ENCODE data around the gene ACOT4.

DNA sequence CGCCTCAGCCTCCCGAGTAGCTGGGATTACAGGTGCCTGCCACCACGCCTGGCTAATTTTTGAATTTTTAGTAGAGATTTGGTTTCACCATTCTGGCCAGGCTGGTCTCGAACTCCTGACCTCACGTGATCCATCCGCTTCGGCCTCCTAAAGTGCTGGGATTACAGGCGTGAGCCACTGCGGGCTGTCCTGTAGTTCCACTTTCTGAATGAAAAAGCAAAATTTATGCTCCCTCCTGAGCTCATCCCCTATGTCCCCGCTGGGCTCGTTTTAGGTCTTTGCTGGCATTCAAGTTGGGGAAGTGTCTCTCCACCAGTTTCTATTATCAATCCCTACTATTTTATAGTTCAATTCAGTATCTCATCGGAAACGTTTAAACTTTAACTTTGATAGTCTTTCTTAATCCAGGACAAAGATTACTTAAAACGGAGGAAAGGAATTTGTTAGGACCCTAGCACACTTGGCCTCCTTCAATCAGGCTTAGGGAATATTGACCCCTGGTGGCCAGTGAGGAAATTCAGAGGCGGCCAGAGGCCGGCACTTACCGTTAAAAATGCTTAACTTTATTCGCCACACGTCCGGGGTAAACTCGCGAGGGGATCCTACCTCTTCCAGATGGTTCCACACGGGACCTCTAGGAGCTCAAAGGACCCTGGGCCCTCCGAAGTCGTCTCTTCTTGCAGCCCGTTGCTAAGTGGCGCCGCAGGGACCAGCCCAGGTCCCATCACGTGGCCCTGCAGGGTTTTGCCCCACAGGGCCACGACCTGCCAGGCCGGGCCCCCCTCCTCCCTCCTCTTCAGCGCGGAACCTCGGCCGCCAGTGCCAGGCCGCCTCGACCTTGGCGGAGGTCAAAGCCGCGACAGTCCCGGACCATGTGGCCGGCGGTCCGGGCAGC, 41.7 kb downstream of the ACOT4 start:
- TF ChIP-seq CTCF (IDR thresholded peaks at IDR 0.05) (peak; percentile 79 to 92 (median 89)), POLR2A (IDR thresholded peaks at IDR 0.05) (no peak)
